OCI-LY3 (cell line): ENCODE data around the gene ZEB2.

Source experiments
- CTCF ChIP-seq: fragments of 200-600, 300-600 bp; sonication (generic); IDR thresholded peaks from 2 replicates; pipeline ENCODE4 v1.5.1; 2014; ENCODE audit warnings: antibody characterized with exemption, low read length, low read depth
- EZH2phosphoT487 ChIP-seq: fragments of 200-600 bp; shearing (Covaris generic); IDR thresholded peaks from 2 replicates; pipeline ENCODE4 v1.6.1; 2018; ENCODE audit warnings: antibody characterized with exemption, mixed run types, low read depth

GRCh38 chr2:144467502-144468137 lies 52.3 kb downstream of the ZEB2 start:
- TF ChIP-seq CTCF (no peak), EZH2phosphoT487 (no peak)
